GM18519 (cell line): ENCODE data around the gene OR51M1.

Experiments used
- ATAC-seq: cut with Tn5 transposase; IDR thresholded peaks from one replicate; pipeline ENCODE4 v1.9.1; 2021; ENCODE audit warnings: mild to moderate bottlenecking, moderate library complexity; ENCODE audit not compliant: unreplicated experiment, low FRiP score

Gene OR51M1

DNA sequence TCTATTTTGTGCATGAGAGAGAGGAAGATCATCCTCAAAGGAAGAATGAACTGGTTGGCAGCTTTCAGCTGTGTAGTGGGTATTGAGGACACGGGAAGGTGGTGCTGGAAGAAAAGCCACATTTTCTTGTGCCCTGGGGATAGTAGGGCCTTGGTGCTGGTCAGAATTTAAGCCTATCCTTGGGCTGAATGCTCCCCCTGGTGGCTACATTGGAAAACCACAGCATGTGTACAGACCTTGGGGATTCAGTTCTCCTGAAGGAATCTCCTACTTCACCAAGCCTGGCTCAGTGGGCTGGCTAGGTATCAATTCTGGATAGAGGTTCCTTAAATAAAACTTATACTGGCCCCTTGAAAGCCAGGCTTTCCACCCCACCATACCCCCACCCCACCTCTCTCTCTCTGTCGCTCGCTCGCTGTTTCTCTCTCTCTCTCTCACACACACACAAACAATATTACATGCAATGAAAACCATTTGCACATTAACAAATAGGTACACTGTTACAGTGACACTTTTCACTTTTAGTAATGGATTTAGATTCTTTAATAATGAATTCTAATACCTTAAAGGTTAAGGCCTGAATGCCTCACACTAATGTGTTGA, 2.8 kb upstream of the OR51M1 start:
- peak; percentile 80 for ATAC-seq

DNA sequence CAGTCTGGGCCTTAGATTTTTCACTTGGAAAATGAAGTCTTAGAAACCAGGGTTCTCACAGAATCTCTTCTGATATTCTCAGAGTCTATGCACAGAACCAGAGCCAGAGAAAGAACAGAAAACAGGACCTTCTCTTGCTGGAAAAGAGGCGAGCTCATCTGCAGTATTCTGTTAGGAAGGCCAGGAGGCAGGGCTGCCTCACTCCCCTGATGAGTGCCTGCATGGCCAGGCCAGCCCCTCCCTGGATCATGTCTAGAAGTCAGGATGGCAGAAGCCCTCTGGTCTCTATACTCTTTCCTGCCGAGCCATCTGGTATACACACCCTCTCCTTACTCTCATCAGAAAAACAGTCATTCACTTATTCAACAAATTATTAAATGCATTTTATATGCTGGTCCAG, 723 bp downstream of the OR51M1 start:
- ATAC-seq = no peak

DNA sequence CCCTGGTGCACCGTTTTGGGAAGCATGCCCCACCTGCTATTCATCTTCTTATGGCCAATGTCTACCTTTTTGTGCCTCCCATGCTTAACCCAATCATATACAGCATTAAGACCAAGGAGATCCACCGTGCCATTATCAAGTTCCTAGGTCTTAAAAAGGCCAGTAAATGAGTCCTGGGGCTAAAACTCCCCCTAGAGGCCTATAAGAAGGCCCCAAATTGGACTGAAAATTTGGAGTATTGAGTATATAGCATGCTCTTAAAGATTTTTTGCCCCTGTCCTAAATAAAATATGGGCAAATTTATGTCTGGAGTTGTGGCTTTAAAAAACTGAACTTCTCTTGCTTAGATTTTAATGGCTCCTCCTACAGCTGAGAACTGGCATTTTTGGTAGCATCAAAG, 6.6 kb downstream of the OR51M1 start:
- no peak for ATAC-seq

DNA sequence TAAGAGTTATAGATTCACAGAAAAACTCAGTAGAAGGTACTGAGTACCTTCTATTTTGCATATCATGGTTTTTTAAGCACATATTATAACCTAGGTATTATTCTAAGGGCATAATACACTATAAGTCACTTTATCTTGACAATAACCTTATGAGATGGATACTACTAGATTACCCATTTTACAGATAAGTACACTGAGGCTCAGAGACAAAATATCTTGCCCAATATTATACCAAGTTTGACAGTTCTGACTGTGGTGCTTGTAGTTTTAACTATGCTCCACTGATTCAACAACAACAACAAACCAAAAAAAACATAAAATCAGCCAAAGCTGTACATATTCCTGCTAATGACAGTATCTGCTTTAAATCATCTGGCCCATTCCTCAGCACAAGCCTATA, 10.5 kb downstream of the OR51M1 start:
- ATAC-seq = no peak

DNA sequence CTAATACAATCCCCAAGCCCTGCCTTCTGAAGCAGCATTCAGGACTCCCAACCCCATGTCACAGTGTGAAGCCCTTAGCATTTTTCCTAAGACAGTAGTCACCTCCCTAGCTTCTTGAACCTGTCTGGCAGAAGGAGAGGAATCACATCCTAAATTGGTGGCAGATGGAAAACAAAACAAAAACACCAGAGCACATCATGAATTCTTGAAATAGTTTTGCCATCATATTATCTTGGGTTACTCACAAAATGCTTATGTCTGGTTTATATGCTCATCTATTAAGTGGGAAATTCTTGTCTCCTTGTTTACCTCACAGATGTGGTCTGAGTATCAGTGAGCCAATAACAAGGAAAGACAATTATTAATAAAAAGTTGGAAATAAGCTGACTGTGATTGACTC, 15.3 kb downstream of the OR51M1 start:
- ATAC-seq = no peak

DNA sequence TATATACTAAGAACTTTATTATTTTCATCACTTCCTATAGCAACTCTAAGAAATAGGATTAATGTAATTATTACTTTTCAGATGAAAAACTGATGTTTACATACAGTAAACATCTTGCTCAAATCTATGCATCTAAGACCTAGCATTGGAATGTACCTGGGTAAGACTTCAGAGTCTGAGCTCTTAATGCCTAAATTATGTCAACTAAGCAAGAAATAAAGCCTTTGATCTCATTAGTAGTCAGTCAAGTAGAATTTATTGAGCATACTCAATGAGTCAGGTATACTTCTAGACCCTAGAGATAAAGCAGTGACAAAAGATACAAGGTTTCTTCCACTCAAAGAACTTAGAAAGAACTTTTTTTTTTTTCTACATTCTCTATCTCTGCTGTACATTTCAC, 21.6 kb downstream of the OR51M1 start:
- no peak for ATAC-seq

DNA sequence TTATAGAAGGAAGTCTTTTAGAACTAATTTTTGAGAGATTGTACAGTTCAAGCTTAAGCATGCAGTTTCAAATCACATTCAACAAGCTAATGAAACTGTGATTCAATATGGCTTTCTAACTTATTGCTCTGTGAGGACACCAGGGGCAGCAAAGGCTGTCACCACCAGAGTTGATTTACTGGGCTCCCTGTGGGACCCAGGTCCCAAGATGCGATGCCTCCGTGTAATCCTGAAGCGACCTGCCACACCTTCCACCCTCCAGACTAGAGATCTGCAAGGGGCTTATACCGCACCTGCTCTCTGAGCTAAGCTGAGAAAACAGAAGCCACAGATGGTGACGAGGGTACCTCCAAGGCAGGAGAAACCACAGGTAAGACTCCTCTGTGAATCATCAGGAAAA, 37.4 kb downstream of the OR51M1 start:
- ATAC-seq = no peak

DNA sequence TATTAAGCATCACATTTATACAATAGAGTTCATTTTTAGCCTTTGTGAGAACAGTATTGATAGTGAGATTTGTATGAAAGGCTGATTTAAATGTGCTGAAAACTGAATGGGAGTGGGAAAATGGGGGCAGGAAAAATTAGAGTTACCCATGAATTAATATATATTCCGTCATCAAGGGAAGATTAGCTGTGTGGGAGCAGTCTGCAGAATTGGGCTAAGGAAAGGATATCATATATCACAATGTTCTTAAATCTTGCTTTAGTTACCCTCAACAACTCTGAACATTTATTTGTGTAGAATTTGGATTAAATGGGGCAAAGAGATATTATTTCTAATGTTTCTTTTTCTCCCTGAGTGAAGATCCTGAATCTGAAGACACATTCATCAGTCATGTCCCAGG, 38.2 kb downstream of the OR51M1 start, which contains the start of gene OR51Q1:
Gene OR51Q1, plus strand, starts transcription at position 301 of the 400 bp plus-strand sequence. Its CDS starts 90 bp downstream, at position 391.
- ATAC-seq = no peak

DNA sequence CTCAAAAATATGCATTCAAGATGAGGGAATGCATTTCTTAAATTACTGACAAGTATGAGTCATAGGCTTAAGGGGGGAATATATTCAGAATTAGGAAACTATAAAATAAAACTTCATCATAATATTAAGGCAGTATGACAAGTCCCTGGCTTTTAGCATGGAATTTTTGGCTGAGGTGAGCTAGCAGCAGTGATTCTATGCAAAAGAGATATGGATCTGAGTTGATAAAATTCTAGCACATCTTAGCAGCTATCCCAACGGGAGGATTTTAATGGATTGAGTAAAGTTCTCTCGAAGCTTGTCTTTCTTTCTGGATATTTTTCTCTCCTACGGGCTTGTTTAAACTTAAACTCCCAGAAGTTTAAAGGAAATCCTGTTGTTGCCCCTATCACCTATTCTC, 39.5 kb downstream of the OR51M1 start:
- no peak for ATAC-seq

DNA sequence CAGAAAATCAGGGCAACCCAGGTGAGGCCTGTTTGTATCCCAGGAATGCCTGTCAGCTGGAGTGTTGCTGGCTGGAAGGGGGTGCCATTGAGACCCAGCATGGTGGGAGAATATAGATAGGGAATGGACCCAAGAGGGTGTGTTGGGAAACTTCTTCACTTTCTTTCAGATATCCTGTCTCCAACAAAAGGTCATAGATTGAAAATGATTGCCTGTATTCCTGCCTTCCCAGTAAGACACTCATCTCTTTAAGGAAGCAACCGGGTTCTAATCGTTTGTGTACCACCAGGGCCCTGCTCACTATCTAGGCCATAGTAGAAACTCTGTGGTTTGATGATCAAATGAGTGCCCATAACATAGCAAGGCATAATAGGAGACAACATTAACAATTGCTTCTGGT, 57.8 kb downstream of the OR51M1 start, which contains the start of gene OR51I1:
Gene OR51I1, minus strand, starts transcription at position 101 of the 400 bp plus-strand sequence. Its CDS starts 0 bp downstream, at position 101.
- no peak for ATAC-seq
